B cell (primary cell): Measurements from ENCODE around the gene B4GALT5.

Experiments
- CTCF ChIP-seq: fragments of 200-600 bp; IDR thresholded peaks from one replicate; pipeline ENCODE4 v1.8.0; 2022; ENCODE audit warnings: antibody characterized with exemption, mild to moderate bottlenecking
- EZH2 ChIP-seq: IDR thresholded peaks from 2 replicates; pipeline ENCODE4 v1.6.1; 2012; ENCODE audit warnings: borderline replicate concordance, low read depth, mild to moderate bottlenecking, moderate library complexity, low read length; ENCODE audit not compliant: insufficient read depth, poor library complexity, severe bottlenecking

- no peak for TF ChIP-seq CTCF
- no peak for TF ChIP-seq EZH2
Observed at GRCh38 chr20:49649672-49650071, 64.0 kb downstream of the B4GALT5 start.
